ENCODE data around the gene MAFG. TPM values are rescaled to one million over a fixed set of nuclear protein-coding genes. Genes with fewer than 3 reads are reported as not detected.

Gene MAFG
- total RNA-seq, 2 experiments from 2014 or later: 13.5 to 14.8 TPM

- Mint-ChIP-seq H3K4me3 (no peak overlapping the region), H3K9me3 (no peaks in the 10 kb centered on the region), H3K36me3 (ENCODE audit: low read depth) (peaks cover under 1% of the 10 kb centered on the region), H3K27ac (no peak overlapping the region), H3K27me3 (ENCODE audit: low read depth) (peaks cover 6% of the 10 kb centered on the region), H3K4me1 (ENCODE audit: low read depth) (peaks cover 12% of the 10 kb centered on the region)
- CTCF ChIA-PET: no interaction called here
- intact Hi-C loops (cut with micrococcal nuclease): no loop called here
- DNase-seq: no peak
Observed at GRCh38 chr17:81905993-81906392, 21.5 kb downstream of the MAFG start.

GRCh38 chr17:81905424-81905875, 22.1 kb downstream of the MAFG start:
- DNase-seq: no peak
- Mint-ChIP-seq H3K4me3 (no peak overlapping the region), H3K4me1 (ENCODE audit: low read depth) (peaks cover 13% of the 10 kb centered on the region), H3K27ac (no peak overlapping the region), H3K36me3 (ENCODE audit: low read depth) (peaks cover 3% of the 10 kb centered on the region), H3K27me3 (ENCODE audit: low read depth) (peaks cover 9% of the 10 kb centered on the region), H3K9me3 (no peaks in the 10 kb centered on the region)
- intact Hi-C loops (cut with micrococcal nuclease): no loop called here
- CTCF ChIA-PET: no interaction called here

- no peak overlapping the region for H3K4me3 Mint-ChIP-seq
- CTCF ChIA-PET: no interaction called here
- no peaks in the 10 kb centered on the region for H3K9me3 Mint-ChIP-seq
- H3K4me1 Mint-ChIP-seq (ENCODE audit: low read depth): peaks cover 8% of the 10 kb centered on the region
- peaks cover 9% of the 10 kb centered on the region for H3K27me3 Mint-ChIP-seq (ENCODE audit: low read depth)
- no peak overlapping the region for H3K27ac Mint-ChIP-seq
- no peak for DNase-seq
- intact Hi-C loops (cut with micrococcal nuclease): no loop called here
- H3K36me3 Mint-ChIP-seq (ENCODE audit: low read depth): peaks cover 10% of the 10 kb centered on the region
Observed at GRCh38 chr17:81904600-81905423, 22.7 kb downstream of the MAFG start.

- peaks cover 8% of the 10 kb centered on the region for H3K4me1 Mint-ChIP-seq (ENCODE audit: low read depth)
- H3K9me3 Mint-ChIP-seq: no peaks in the 10 kb centered on the region
- H3K36me3 Mint-ChIP-seq (ENCODE audit: low read depth): peaks cover 11% of the 10 kb centered on the region
- intact Hi-C loops (cut with micrococcal nuclease): no loop called here
- CTCF ChIA-PET: no interaction called here
- peaks cover 9% of the 10 kb centered on the region for H3K27me3 Mint-ChIP-seq (ENCODE audit: low read depth)
- H3K27ac Mint-ChIP-seq: no peak overlapping the region
- no peak for DNase-seq
- H3K4me3 Mint-ChIP-seq: no peak overlapping the region
Observed at GRCh38 chr17:81903896-81904599, 23.5 kb downstream of the MAFG start.

GRCh38 chr17:81903415-81903831, 24.1 kb downstream of the MAFG start:
- peaks cover 8% of the 10 kb centered on the region for H3K4me1 Mint-ChIP-seq (ENCODE audit: low read depth)
- H3K27ac Mint-ChIP-seq: no peak overlapping the region
- peaks cover 9% of the 10 kb centered on the region for H3K27me3 Mint-ChIP-seq (ENCODE audit: low read depth)
- DNase-seq: no peak
- no peaks in the 10 kb centered on the region for H3K9me3 Mint-ChIP-seq
- intact Hi-C loops (cut with micrococcal nuclease): no loop called here
- CTCF ChIA-PET: no interaction called here
- H3K4me3 Mint-ChIP-seq: no peak overlapping the region
- peaks cover 16% of the 10 kb centered on the region for H3K36me3 Mint-ChIP-seq (ENCODE audit: low read depth)

- H3K27ac Mint-ChIP-seq: no peak overlapping the region
- peaks cover 9% of the 10 kb centered on the region for H3K27me3 Mint-ChIP-seq (ENCODE audit: low read depth)
- H3K4me1 Mint-ChIP-seq (ENCODE audit: low read depth): peaks cover 8% of the 10 kb centered on the region
- intact Hi-C loops (cut with micrococcal nuclease): no loop called here
- H3K9me3 Mint-ChIP-seq: no peaks in the 10 kb centered on the region
- peaks cover 20% of the 10 kb centered on the region for H3K36me3 Mint-ChIP-seq (ENCODE audit: low read depth)
- H3K4me3 Mint-ChIP-seq: no peak overlapping the region
- DNase-seq: no peak
- CTCF ChIA-PET: no interaction called here
Observed at GRCh38 chr17:81902653-81903414, 24.7 kb downstream of the MAFG start.

- Mint-ChIP-seq H3K36me3 (ENCODE audit: low read depth) (peaks cover 22% of the 10 kb centered on the region), H3K4me3 (no peak within 1 kb of the TSS), H3K9me3 (no peaks in the 10 kb centered on the region), H3K4me1 (ENCODE audit: low read depth) (peaks cover 8% of the 10 kb centered on the region), H3K27me3 (ENCODE audit: low read depth) (peaks cover 9% of the 10 kb centered on the region), H3K27ac (no peak within 1 kb of the TSS)
- intact Hi-C loops (cut with micrococcal nuclease): no loop called here
- DNase-seq: no peak
- CTCF ChIA-PET: no interaction called here
Observed at GRCh38 chr17:81902023-81902652, 25.4 kb downstream of the MAFG start, which contains the start of gene NPB. Gene NPB (plus strand): TSS chr17:81902238. CDS start chr17:81902278, 40 bp downstream.

GRCh38 chr17:81901167-81902022, 26.1 kb downstream of the MAFG start:
- H3K36me3 Mint-ChIP-seq (ENCODE audit: low read depth): peaks cover 22% of the 10 kb centered on the region

GRCh38 chr17:81900181-81900820, 27.2 kb downstream of the MAFG start:
- CTCF ChIA-PET: no interaction called here
- Mint-ChIP-seq H3K4me3 (no peak overlapping the region), H3K4me1 (ENCODE audit: low read depth) (peaks cover 8% of the 10 kb centered on the region), H3K27me3 (ENCODE audit: low read depth) (peaks cover 9% of the 10 kb centered on the region), H3K36me3 (ENCODE audit: low read depth) (peaks cover 27% of the 10 kb centered on the region), H3K9me3 (no peaks in the 10 kb centered on the region), H3K27ac (no peak overlapping the region)
- intact Hi-C loops (cut with micrococcal nuclease): no loop called here
- DNase-seq: no peak

More at GRCh38 chr17:81901167-81902022, 26.1 kb downstream of the MAFG start:
- Mint-ChIP-seq H3K4me1 (ENCODE audit: low read depth) (peaks cover 8% of the 10 kb centered on the region), H3K4me3 (no peak overlapping the region), H3K27me3 (ENCODE audit: low read depth) (peaks cover 9% of the 10 kb centered on the region), H3K9me3 (no peaks in the 10 kb centered on the region), H3K27ac (no peak overlapping the region)
- intact Hi-C loops (cut with micrococcal nuclease): no loop called here
- no peak for DNase-seq
- CTCF ChIA-PET: no interaction called here

- H3K4me3 Mint-ChIP-seq: no peak overlapping the region
Observed at GRCh38 chr17:81899514-81900166, 27.9 kb downstream of the MAFG start.

More at GRCh38 chr17:81899514-81900166, 27.9 kb downstream of the MAFG start:
- Mint-ChIP-seq H3K27ac (no peak overlapping the region), H3K36me3 (ENCODE audit: low read depth) (peaks cover 28% of the 10 kb centered on the region), H3K9me3 (no peaks in the 10 kb centered on the region), H3K4me1 (ENCODE audit: low read depth) (peaks cover 8% of the 10 kb centered on the region), H3K27me3 (ENCODE audit: low read depth) (peaks cover 9% of the 10 kb centered on the region)
- DNase-seq: no peak
- intact Hi-C loops (cut with micrococcal nuclease): no loop called here
- CTCF ChIA-PET: interaction anchor here (1.1 kb wide), 1 partner anchor 10 kb away, joined by 3 read pairs; no protein-coding TSS in a partner anchor

All from activated naive CD4-positive, alpha-beta T cell treated with anti-CD3 and anti-CD28 coated beads for 36 hours (primary cell).